WTC11 (cell line): ENCODE results near the gene PAIP1. TPM values are rescaled to one million over a fixed set of nuclear protein-coding genes. Genes with fewer than 3 reads are reported as not detected.
"Not testable (repeated sequence)": the region's sequence is repeated elsewhere in the genome, so short reads cannot be mapped to it uniquely, and the experiment has no call there.

Experiments used
- ATAC-seq: fragments of 200-7000 bp; cut with Tn5 transposase; 2 replicates; pipeline ENCODE4 v1.10.0; 2021; ENCODE audit warnings: mild to moderate bottlenecking, moderate library complexity
- CTCF ChIA-PET: fragments of 300-600 bp; sonication (Branson Sonifier 250); formaldehyde crosslinking; loops from one replicate; lab custom pipeline; 2021; ENCODE audit warnings: antibody characterized with exemption; lab: Charles Lee
- POLR2A ChIA-PET: fragments of 350-600 bp; sonication (Branson Sonifier 250); formaldehyde crosslinking; loops from one replicate; lab custom pipeline; 2021; ENCODE audit warnings: antibody characterized with exemption; lab: Charles Lee
- DNase-seq: peaks from one replicate; pipeline ENCODE4 v3.0.0; 2021; ENCODE audit warnings: low spot score
- H3K27ac Mint-ChIP-seq: 2 replicates; pipeline ENCODE4 v1.8.0; 2021; ENCODE audit warnings: mixed read lengths
- H3K27me3 Mint-ChIP-seq: 2 replicates; pipeline ENCODE4 v1.8.0; 2021; ENCODE audit warnings: low read depth, mild to moderate bottlenecking, moderate library complexity, mixed read lengths
- H3K36me3 Mint-ChIP-seq: 2 replicates; pipeline ENCODE4 v1.8.0; 2021; ENCODE audit warnings: mixed read lengths
- H3K4me1 Mint-ChIP-seq: 2 replicates; pipeline ENCODE4 v1.8.0; 2022; ENCODE audit warnings: mixed read lengths
- H3K4me3 Mint-ChIP-seq: 2 replicates; pipeline ENCODE4 v1.8.0; 2021; ENCODE audit warnings: mild to moderate bottlenecking, moderate library complexity, mixed read lengths
- H3K9me3 Mint-ChIP-seq: 2 replicates; pipeline ENCODE4 v1.8.0; 2021; ENCODE audit warnings: mixed read lengths
- CBFB ChIP-seq: sonication (generic); formaldehyde crosslinking; IDR thresholded peaks from 2 replicates; pipeline ENCODE4 v1.8.1; 2022; ENCODE audit warnings: mild to moderate bottlenecking, low read depth, missing genetic modification reagents
- CREB1 ChIP-seq: sonication (generic); formaldehyde crosslinking; IDR thresholded peaks from 2 replicates; pipeline ENCODE4 v1.8.0; 2023; ENCODE audit warnings: mild to moderate bottlenecking, missing genetic modification reagents
- ETV6 ChIP-seq: sonication (generic); formaldehyde crosslinking; IDR thresholded peaks from 2 replicates; pipeline ENCODE4 v1.8.1; 2022; ENCODE audit warnings: mild to moderate bottlenecking, missing genetic modification reagents
- FOXK1 ChIP-seq: sonication (generic); formaldehyde crosslinking; IDR thresholded peaks from 2 replicates; pipeline ENCODE4 v1.8.0; 2022; ENCODE audit warnings: mild to moderate bottlenecking, moderate library complexity, missing genetic modification reagents
- MXD4 ChIP-seq: fragments of 250-450 bp; sonication (Bioruptor Pico); IDR thresholded peaks from 2 replicates; pipeline ENCODE4 v1.8.0; 2021; ENCODE audit warnings: mild to moderate bottlenecking, moderate library complexity, borderline replicate concordance
- NFATC4 ChIP-seq: fragments of 250-450 bp; sonication (Bioruptor Pico); IDR thresholded peaks from 2 replicates; pipeline ENCODE4 v1.9.0; 2021; ENCODE audit warnings: mild to moderate bottlenecking
- NR1H2 ChIP-seq: sonication (generic); formaldehyde crosslinking; IDR thresholded peaks from 2 replicates; pipeline ENCODE4 v1.9.0; 2021; ENCODE audit warnings: mild to moderate bottlenecking, moderate library complexity, missing genetic modification reagents
- NR2C2 ChIP-seq: sonication (generic); formaldehyde crosslinking; IDR thresholded peaks from 2 replicates; pipeline ENCODE4 v1.8.0; 2022; ENCODE audit warnings: mild to moderate bottlenecking, missing genetic modification reagents
- TP53 ChIP-seq: sonication (generic); formaldehyde crosslinking; IDR thresholded peaks from 2 replicates; pipeline ENCODE4 v1.8.1; 2023; ENCODE audit warnings: mild to moderate bottlenecking, missing genetic modification reagents
- ZBTB21 ChIP-seq: sonication (generic); formaldehyde crosslinking; IDR thresholded peaks from 2 replicates; pipeline ENCODE4 v1.8.1; 2023; ENCODE audit warnings: mild to moderate bottlenecking, missing genetic modification reagents, borderline replicate concordance
- ZNF121 ChIP-seq: sonication (generic); formaldehyde crosslinking; IDR thresholded peaks from 2 replicates; pipeline ENCODE4 v1.8.0; 2023; ENCODE audit warnings: missing genetic modification reagents
- ZNF396 ChIP-seq: fragments of 250-450 bp; sonication (Bioruptor Pico); IDR thresholded peaks from 2 replicates; pipeline ENCODE4 v1.8.0; 2021; ENCODE audit warnings: mild to moderate bottlenecking, moderate library complexity, borderline replicate concordance
- total RNA-seq: library from RNA; stranded (reverse); gene quantifications from 3 replicates; pipeline ENCODE4 v1.2.3, GENCODE V29; 2021
- TF ChIP-seq, protein P1 (sequence below): sonication (generic); formaldehyde crosslinking; IDR thresholded peaks from 2 replicates; pipeline ENCODE4 v1.8.1; 2023; ENCODE audit warnings: mild to moderate bottlenecking, missing genetic modification reagents
- TF ChIP-seq, protein P2 (sequence below): fragments of 250-450 bp; sonication (Bioruptor Pico); IDR thresholded peaks from 2 replicates; pipeline ENCODE4 v1.9.0; 2021; ENCODE audit warnings: mild to moderate bottlenecking
- TF ChIP-seq, protein P3 (sequence below): fragments of 250-450 bp; sonication (Bioruptor Pico); IDR thresholded peaks from 2 replicates; pipeline ENCODE4 v1.8.0; 2021; ENCODE audit warnings: mild to moderate bottlenecking
- TF ChIP-seq, protein P4 (sequence below): sonication (generic); formaldehyde crosslinking; IDR thresholded peaks from 2 replicates; pipeline ENCODE4 v1.8.0; 2022; ENCODE audit warnings: mild to moderate bottlenecking, missing genetic modification reagents
- TF ChIP-seq, protein P5 (sequence below): sonication (generic); formaldehyde crosslinking; IDR thresholded peaks from 2 replicates; pipeline ENCODE4 v1.8.1; 2023; ENCODE audit warnings: mild to moderate bottlenecking, missing genetic modification reagents, moderate library complexity
- TF ChIP-seq, protein P6 (sequence below): sonication (generic); formaldehyde crosslinking; IDR thresholded peaks from 2 replicates; pipeline ENCODE4 v1.8.1; 2022; ENCODE audit warnings: mild to moderate bottlenecking, moderate library complexity, missing genetic modification reagents

Gene PAIP1
- total RNA-seq, 1 experiment from 2014 or later, result 82.5 TPM

DNA sequence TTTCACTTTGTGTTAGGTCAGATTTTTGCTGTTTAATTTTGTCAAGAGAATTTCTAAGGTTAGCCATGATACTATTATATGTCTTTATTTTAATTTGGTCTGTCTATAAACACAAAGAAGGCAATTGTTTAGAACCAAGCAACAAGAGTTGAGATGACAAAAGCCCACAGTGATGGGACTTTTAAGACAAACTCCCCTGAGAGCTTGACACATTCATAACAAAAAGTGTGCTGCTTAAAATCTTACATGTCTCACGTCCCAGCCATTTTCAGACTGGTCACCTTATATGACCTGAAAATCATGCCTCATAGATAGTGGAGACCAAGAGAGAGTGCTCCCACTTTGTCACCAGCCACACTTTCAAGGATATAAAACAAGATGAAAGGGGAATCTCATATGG, 24.5 kb upstream of the PAIP1 start:
- H3K27me3 Mint-ChIP-seq, result peaks cover 4% of the 10 kb centered on the region; the same call in 1 of the 2 replicates
- H3K9me3 Mint-ChIP-seq, result peaks cover 30% of the 10 kb centered on the region
- ATAC-seq, result no peak
- DNase-seq, result no peak
- peaks cover 33% of the 10 kb centered on the region for H3K36me3 Mint-ChIP-seq
- peaks cover 14% of the 10 kb centered on the region for H3K4me1 Mint-ChIP-seq
- no peak overlapping the region for H3K4me3 Mint-ChIP-seq
- POLR2A ChIA-PET, result no interaction called here
- CTCF ChIA-PET, result no interaction called here
- no peak overlapping the region for H3K27ac Mint-ChIP-seq
- TF ChIP-seq ZNF396 (CRISPR knock-in tag), result no peak
- TF ChIP-seq, protein P1, sequence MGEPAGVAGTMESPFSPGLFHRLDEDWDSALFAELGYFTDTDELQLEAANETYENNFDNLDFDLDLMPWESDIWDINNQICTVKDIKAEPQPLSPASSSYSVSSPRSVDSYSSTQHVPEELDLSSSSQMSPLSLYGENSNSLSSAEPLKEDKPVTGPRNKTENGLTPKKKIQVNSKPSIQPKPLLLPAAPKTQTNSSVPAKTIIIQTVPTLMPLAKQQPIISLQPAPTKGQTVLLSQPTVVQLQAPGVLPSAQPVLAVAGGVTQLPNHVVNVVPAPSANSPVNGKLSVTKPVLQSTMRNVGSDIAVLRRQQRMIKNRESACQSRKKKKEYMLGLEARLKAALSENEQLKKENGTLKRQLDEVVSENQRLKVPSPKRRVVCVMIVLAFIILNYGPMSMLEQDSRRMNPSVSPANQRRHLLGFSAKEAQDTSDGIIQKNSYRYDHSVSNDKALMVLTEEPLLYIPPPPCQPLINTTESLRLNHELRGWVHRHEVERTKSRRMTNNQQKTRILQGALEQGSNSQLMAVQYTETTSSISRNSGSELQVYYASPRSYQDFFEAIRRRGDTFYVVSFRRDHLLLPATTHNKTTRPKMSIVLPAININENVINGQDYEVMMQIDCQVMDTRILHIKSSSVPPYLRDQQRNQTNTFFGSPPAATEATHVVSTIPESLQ (CRISPR knock-in tag), result no peak
- TF ChIP-seq, protein P2, sequence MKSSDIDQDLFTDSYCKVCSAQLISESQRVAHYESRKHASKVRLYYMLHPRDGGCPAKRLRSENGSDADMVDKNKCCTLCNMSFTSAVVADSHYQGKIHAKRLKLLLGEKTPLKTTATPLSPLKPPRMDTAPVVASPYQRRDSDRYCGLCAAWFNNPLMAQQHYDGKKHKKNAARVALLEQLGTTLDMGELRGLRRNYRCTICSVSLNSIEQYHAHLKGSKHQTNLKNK, result no peak
- TF ChIP-seq NR2C2 (CRISPR knock-in tag), result no peak
- TF ChIP-seq MXD4 (CRISPR knock-in tag), result no peak
- TF ChIP-seq ZNF121 (CRISPR knock-in tag), result no peak
- TF ChIP-seq, protein P3, sequence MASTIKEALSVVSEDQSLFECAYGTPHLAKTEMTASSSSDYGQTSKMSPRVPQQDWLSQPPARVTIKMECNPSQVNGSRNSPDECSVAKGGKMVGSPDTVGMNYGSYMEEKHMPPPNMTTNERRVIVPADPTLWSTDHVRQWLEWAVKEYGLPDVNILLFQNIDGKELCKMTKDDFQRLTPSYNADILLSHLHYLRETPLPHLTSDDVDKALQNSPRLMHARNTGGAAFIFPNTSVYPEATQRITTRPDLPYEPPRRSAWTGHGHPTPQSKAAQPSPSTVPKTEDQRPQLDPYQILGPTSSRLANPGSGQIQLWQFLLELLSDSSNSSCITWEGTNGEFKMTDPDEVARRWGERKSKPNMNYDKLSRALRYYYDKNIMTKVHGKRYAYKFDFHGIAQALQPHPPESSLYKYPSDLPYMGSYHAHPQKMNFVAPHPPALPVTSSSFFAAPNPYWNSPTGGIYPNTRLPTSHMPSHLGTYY (CRISPR knock-in tag), result no peak
- no peak for TF ChIP-seq ZBTB21 (CRISPR knock-in tag)
- TF ChIP-seq NR1H2 (CRISPR knock-in tag), result no peak
- no peak for TF ChIP-seq NFATC4 (CRISPR knock-in tag)
- TF ChIP-seq, protein P4, sequence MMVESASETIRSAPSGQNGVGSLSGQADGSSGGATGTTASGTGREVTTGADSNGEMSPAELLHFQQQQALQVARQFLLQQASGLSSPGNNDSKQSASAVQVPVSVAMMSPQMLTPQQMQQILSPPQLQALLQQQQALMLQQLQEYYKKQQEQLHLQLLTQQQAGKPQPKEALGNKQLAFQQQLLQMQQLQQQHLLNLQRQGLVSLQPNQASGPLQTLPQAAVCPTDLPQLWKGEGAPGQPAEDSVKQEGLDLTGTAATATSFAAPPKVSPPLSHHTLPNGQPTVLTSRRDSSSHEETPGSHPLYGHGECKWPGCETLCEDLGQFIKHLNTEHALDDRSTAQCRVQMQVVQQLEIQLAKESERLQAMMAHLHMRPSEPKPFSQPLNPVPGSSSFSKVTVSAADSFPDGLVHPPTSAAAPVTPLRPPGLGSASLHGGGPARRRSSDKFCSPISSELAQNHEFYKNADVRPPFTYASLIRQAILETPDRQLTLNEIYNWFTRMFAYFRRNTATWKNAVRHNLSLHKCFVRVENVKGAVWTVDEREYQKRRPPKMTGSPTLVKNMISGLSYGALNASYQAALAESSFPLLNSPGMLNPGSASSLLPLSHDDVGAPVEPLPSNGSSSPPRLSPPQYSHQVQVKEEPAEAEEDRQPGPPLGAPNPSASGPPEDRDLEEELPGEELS (CRISPR knock-in tag), result no peak
- TF ChIP-seq, protein P5, sequence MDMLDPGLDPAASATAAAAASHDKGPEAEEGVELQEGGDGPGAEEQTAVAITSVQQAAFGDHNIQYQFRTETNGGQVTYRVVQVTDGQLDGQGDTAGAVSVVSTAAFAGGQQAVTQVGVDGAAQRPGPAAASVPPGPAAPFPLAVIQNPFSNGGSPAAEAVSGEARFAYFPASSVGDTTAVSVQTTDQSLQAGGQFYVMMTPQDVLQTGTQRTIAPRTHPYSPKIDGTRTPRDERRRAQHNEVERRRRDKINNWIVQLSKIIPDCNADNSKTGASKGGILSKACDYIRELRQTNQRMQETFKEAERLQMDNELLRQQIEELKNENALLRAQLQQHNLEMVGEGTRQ (CRISPR knock-in tag), result no peak
- TF ChIP-seq CREB1 (CRISPR knock-in tag), result no peak
- no peak for TF ChIP-seq CBFB (CRISPR knock-in tag)
- TF ChIP-seq, protein P6, sequence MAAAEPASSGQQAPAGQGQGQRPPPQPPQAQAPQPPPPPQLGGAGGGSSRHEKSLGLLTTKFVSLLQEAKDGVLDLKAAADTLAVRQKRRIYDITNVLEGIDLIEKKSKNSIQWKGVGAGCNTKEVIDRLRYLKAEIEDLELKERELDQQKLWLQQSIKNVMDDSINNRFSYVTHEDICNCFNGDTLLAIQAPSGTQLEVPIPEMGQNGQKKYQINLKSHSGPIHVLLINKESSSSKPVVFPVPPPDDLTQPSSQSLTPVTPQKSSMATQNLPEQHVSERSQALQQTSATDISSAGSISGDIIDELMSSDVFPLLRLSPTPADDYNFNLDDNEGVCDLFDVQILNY, result no peak
- TF ChIP-seq FOXK1 (CRISPR knock-in tag), result no peak
- no peak for TF ChIP-seq TP53 (CRISPR knock-in tag)
- TF ChIP-seq ETV6, result no peak

DNA sequence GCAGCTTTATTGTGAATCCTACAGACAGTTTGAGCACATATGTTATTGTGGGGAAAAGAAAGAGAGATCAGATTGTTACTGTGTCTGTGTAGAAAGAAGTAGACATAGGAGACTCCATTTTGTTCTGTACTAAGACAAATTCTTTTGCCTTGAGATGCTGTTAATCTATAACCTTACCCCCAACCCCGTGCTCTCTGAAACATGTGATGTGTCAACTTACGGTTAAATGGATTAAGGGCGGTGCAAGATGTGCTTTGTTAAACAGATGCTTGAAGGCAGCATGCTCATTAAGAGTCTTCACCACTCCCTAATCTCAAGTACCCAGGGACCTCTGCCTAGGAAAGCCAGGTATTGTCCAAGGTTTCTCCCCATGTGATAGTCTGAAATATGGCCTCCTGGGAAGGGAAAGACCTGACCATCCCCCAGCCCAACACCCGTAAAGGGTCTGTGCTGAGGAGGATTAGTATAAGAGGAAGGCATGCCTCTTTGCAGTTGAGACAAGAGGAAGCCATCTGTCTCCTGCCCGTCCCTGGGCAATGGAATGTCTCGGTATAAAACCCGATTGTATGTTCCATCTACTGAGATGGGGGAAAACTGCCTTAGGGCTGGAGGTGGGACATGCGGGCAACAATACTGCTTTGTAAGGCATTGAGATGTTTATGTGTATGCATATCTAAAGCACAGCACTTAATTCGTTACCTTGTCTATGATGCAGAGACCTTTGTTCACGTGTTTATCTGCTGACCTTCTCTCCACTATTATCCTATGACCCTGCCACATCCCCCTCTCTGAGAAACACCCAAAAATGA, 23.7 kb upstream of the PAIP1 start:
- Mint-ChIP-seq H3K9me3 (peaks cover 32% of the 10 kb centered on the region), H3K36me3 (peaks cover 33% of the 10 kb centered on the region), H3K4me1 (peaks cover 14% of the 10 kb centered on the region)
- DNase-seq, POLR2A ChIA-PET, H3K27ac Mint-ChIP-seq, H3K4me3 Mint-ChIP-seq, CTCF ChIA-PET, ATAC-seq, H3K27me3 Mint-ChIP-seq: not testable (repeated sequence)
